ENCODE results near the gene CARS2. TPM values are rescaled to one million over a fixed set of nuclear protein-coding genes. Genes with fewer than 3 reads are reported as not detected.
A peak's percentile ranks its signal among the peaks of the same experiment; 100 is the strongest.
"Not testable (repeated sequence)": the region's sequence is repeated elsewhere in the genome, so short reads cannot be mapped to it uniquely, and the experiment has no call there.

CARS2 gene
- total RNA-seq = 10 to 100 TPM; 52.1 to 55.8 TPM

- no peaks in the 10 kb centered on the region for H3K27me3 Mint-ChIP-seq
- DNase-seq = peak; percentile 98
- peak within 1 kb of the TSS; percentile 89 for H3K4me3 Mint-ChIP-seq
- H3K9me3 Mint-ChIP-seq (ENCODE audit: low read depth) = no peaks in the 10 kb centered on the region
- peak; percentile 96 for ATAC-seq
- H3K4me1 Mint-ChIP-seq = peaks cover 34% of the 10 kb centered on the region
- intact Hi-C loops (cut with DNase I, micrococcal nuclease) = loop anchor here (1.0 kb wide), 2 partner anchors 9 to 91 kb away; partner anchors contain the start of gene NAXD (in 1 of the 2)
- peak within 1 kb of the TSS; percentile 80 for H3K27ac Mint-ChIP-seq
- peaks cover 21% of the 10 kb centered on the region for H3K36me3 Mint-ChIP-seq (ENCODE audit: low read depth)
- POLR2A ChIA-PET = interaction anchor here (0.6 to 1.0 kb wide), 2 partner anchors 9 to 477 kb away, joined by 3 to 9 read pairs; no protein-coding TSS in a partner anchor
- CTCF ChIA-PET = no interaction called here
Observed at GRCh38 chr13:110705826-110706569, at the start of gene CARS2. CARS2 (minus strand) TSS chr13:110706116; CDS start chr13:110706093, 23 bp downstream.

- Mint-ChIP-seq H3K36me3 (ENCODE audit: low read depth) (peaks cover 6% of the 10 kb centered on the region), H3K27me3 (no peaks in the 10 kb centered on the region), H3K4me1 (no peaks in the 10 kb centered on the region), H3K4me3 (no peak overlapping the region), H3K27ac (no peak overlapping the region), H3K9me3 (ENCODE audit: low read depth) (peaks cover 12% of the 10 kb centered on the region)
- no peak for ATAC-seq
- intact Hi-C loops (cut with DNase I, micrococcal nuclease) = no loop called here
- ChIA-PET POLR2A (no interaction called here), CTCF (no interaction called here)
- DNase-seq = no peak
Observed at GRCh38 chr13:110748271-110748670, 42.4 kb upstream of the CARS2 start.

GRCh38 chr13:110746438-110746837 is 40.5 kb upstream of the CARS2 start:
- peaks cover 16% of the 10 kb centered on the region for H3K9me3 Mint-ChIP-seq (ENCODE audit: low read depth)
- H3K4me1 Mint-ChIP-seq = no peaks in the 10 kb centered on the region
- H3K27ac Mint-ChIP-seq = no peak overlapping the region
- DNase-seq = no peak
- ATAC-seq = no peak
- H3K36me3 Mint-ChIP-seq (ENCODE audit: low read depth) = peaks cover 12% of the 10 kb centered on the region
- ChIA-PET POLR2A (interaction anchor here (0.6 kb wide), 1 partner anchor 53 kb away, joined by 3 read pairs; no protein-coding TSS in a partner anchor), CTCF (no interaction called here)
- no peaks in the 10 kb centered on the region for H3K27me3 Mint-ChIP-seq
- intact Hi-C loops (cut with DNase I, micrococcal nuclease) = no loop called here
- no peak overlapping the region for H3K4me3 Mint-ChIP-seq

GRCh38 chr13:110743687-110744086 is 37.8 kb upstream of the CARS2 start:
- DNase-seq = no peak
- ChIA-PET CTCF (no interaction called here), POLR2A (no interaction called here)
- H3K4me1 Mint-ChIP-seq = no peaks in the 10 kb centered on the region
- no peak for ATAC-seq
- peaks cover 12% of the 10 kb centered on the region for H3K36me3 Mint-ChIP-seq (ENCODE audit: low read depth)
- H3K4me3 Mint-ChIP-seq = no peak overlapping the region
- H3K9me3 Mint-ChIP-seq (ENCODE audit: low read depth) = peaks cover 14% of the 10 kb centered on the region
- intact Hi-C loops (cut with DNase I, micrococcal nuclease) = no loop called here
- H3K27ac Mint-ChIP-seq = no peak overlapping the region
- H3K27me3 Mint-ChIP-seq = no peaks in the 10 kb centered on the region

GRCh38 chr13:110737555-110737954 is 31.6 kb upstream of the CARS2 start:
- Mint-ChIP-seq H3K9me3 (ENCODE audit: low read depth) (peaks cover 3% of the 10 kb centered on the region), H3K27me3 (no peaks in the 10 kb centered on the region), H3K27ac (no peak overlapping the region), H3K4me1 (peaks cover 2% of the 10 kb centered on the region), H3K36me3 (ENCODE audit: low read depth) (no peaks in the 10 kb centered on the region), H3K4me3 (no peak overlapping the region)
- ChIA-PET POLR2A (no interaction called here), CTCF (no interaction called here)
- intact Hi-C loops (cut with DNase I, micrococcal nuclease) = no loop called here
- ATAC-seq = peak; percentile 51
- DNase-seq = no peak

- Mint-ChIP-seq H3K36me3 (ENCODE audit: low read depth) (no peaks in the 10 kb centered on the region), H3K27me3 (no peaks in the 10 kb centered on the region), H3K4me3 (no peak overlapping the region), H3K4me1 (peaks cover 2% of the 10 kb centered on the region), H3K9me3 (ENCODE audit: low read depth) (peaks cover 3% of the 10 kb centered on the region), H3K27ac (no peak overlapping the region)
- DNase-seq (no peak), ATAC-seq (no peak)
- CTCF ChIA-PET = no interaction called here
- intact Hi-C loops (cut with DNase I, micrococcal nuclease) = no loop called here
- POLR2A ChIA-PET = interaction anchor here (0.7 kb wide), 2 partner anchors 205 to 224 kb away, joined by 3 read pairs; no protein-coding TSS in a partner anchor
Observed at GRCh38 chr13:110734561-110734960, 28.6 kb upstream of the CARS2 start.

GRCh38 chr13:110731072-110731471 is 25.2 kb upstream of the CARS2 start:
- H3K4me1 Mint-ChIP-seq = peaks cover 22% of the 10 kb centered on the region
- no peaks in the 10 kb centered on the region for H3K36me3 Mint-ChIP-seq (ENCODE audit: low read depth)
- no peak overlapping the region for H3K27ac Mint-ChIP-seq
- no peaks in the 10 kb centered on the region for H3K9me3 Mint-ChIP-seq (ENCODE audit: low read depth)
- no peak overlapping the region for H3K4me3 Mint-ChIP-seq
- intact Hi-C loops (cut with DNase I, micrococcal nuclease) = no loop called here
- DNase-seq (no peak), ATAC-seq (no peak)
- ChIA-PET CTCF (interaction anchor here (0.8 kb wide), 1 partner anchor 10 kb away, joined by 3 read pairs; no protein-coding TSS in a partner anchor), POLR2A (no interaction called here)
- H3K27me3 Mint-ChIP-seq = no peaks in the 10 kb centered on the region

- Mint-ChIP-seq H3K36me3 (ENCODE audit: low read depth) (peaks cover 3% of the 10 kb centered on the region), H3K27ac (peak overlapping the region; percentile 64), H3K4me1 (peaks cover 27% of the 10 kb centered on the region), H3K9me3 (ENCODE audit: low read depth) (no peaks in the 10 kb centered on the region), H3K4me3 (peak overlapping the region; percentile 19), H3K27me3 (no peaks in the 10 kb centered on the region)
- ChIA-PET CTCF (no interaction called here), POLR2A (no interaction called here)
- intact Hi-C loops (cut with DNase I, micrococcal nuclease) = loop anchor here (1.0 kb wide), 1 partner anchor 11 kb away; no protein-coding TSS in a partner anchor
- DNase-seq (peak; percentile 84), ATAC-seq (peak; percentile 96)
Observed at GRCh38 chr13:110726726-110727125, 20.8 kb upstream of the CARS2 start.

GRCh38 chr13:110726153-110726552 is 20.2 kb upstream of the CARS2 start:
- H3K27me3 Mint-ChIP-seq; CTCF ChIA-PET; H3K9me3 Mint-ChIP-seq (ENCODE audit: low read depth); H3K36me3 Mint-ChIP-seq (ENCODE audit: low read depth); POLR2A ChIA-PET: not testable (repeated sequence)
- Mint-ChIP-seq H3K4me3 (peak overlapping the region; percentile 19), H3K27ac (peak overlapping the region; percentile 64), H3K4me1 (peaks cover 27% of the 10 kb centered on the region)
- peak; percentile 75 for ATAC-seq
- peak; percentile 30 for DNase-seq
- intact Hi-C loops (cut with DNase I, micrococcal nuclease) = loop anchor here (1.0 kb wide), 1 partner anchor 11 kb away; no protein-coding TSS in a partner anchor

GRCh38 chr13:110723598-110723997 is 17.7 kb upstream of the CARS2 start:
- Mint-ChIP-seq H3K27ac (peak overlapping the region; percentile 17), H3K9me3 (ENCODE audit: low read depth) (no peaks in the 10 kb centered on the region), H3K27me3 (no peaks in the 10 kb centered on the region), H3K4me3 (no peak overlapping the region), H3K4me1 (peaks cover 29% of the 10 kb centered on the region), H3K36me3 (ENCODE audit: low read depth) (peaks cover 19% of the 10 kb centered on the region)
- DNase-seq = no peak
- no peak for ATAC-seq
- POLR2A ChIA-PET = interaction anchor here (0.7 kb wide), 1 partner anchor 934 kb away, joined by 3 read pairs; no protein-coding TSS in a partner anchor
- intact Hi-C loops (cut with DNase I, micrococcal nuclease) = no loop called here
- CTCF ChIA-PET = interaction anchor here (0.6 kb wide), 1 partner anchor 95 kb away, joined by 3 read pairs; no protein-coding TSS in a partner anchor

- intact Hi-C loops (cut with DNase I, micrococcal nuclease) = no loop called here
- Mint-ChIP-seq H3K4me1 (peaks cover 29% of the 10 kb centered on the region), H3K27ac (no peak overlapping the region), H3K4me3 (no peak overlapping the region), H3K9me3 (ENCODE audit: low read depth) (no peaks in the 10 kb centered on the region), H3K36me3 (ENCODE audit: low read depth) (peaks cover 19% of the 10 kb centered on the region), H3K27me3 (no peaks in the 10 kb centered on the region)
- ChIA-PET POLR2A (no interaction called here), CTCF (interaction anchor here (0.6 kb wide), 1 partner anchor 96 kb away, joined by 3 read pairs; no protein-coding TSS in a partner anchor)
- ATAC-seq (no peak), DNase-seq (no peak)
Observed at GRCh38 chr13:110722971-110723370, 17.1 kb upstream of the CARS2 start.

Data from activated CD4-positive, alpha-beta T cell treated with anti-CD3 and anti-CD28 coated beads for 36 hours (primary cell).